HG03575 (cell line): ENCODE data around the gene EBF3.

Experiments
- ATAC-seq: cut with Tn5 transposase; IDR thresholded peaks from one replicate; pipeline ENCODE4 v1.9.1; 2021; ENCODE audit not compliant: unreplicated experiment, insufficient number of reproducible peaks, low FRiP score; ENCODE audit errors: extremely low read depth

EBF3 gene

GRCh38 chr10:129961157-129961701 is 2.8 kb downstream of the EBF3 start:
- ATAC-seq, result no peak

- ATAC-seq, result no peak
These were observed 3.5 kb downstream of the EBF3 start for GRCh38 chr10:129960481-129961156.

DNA sequence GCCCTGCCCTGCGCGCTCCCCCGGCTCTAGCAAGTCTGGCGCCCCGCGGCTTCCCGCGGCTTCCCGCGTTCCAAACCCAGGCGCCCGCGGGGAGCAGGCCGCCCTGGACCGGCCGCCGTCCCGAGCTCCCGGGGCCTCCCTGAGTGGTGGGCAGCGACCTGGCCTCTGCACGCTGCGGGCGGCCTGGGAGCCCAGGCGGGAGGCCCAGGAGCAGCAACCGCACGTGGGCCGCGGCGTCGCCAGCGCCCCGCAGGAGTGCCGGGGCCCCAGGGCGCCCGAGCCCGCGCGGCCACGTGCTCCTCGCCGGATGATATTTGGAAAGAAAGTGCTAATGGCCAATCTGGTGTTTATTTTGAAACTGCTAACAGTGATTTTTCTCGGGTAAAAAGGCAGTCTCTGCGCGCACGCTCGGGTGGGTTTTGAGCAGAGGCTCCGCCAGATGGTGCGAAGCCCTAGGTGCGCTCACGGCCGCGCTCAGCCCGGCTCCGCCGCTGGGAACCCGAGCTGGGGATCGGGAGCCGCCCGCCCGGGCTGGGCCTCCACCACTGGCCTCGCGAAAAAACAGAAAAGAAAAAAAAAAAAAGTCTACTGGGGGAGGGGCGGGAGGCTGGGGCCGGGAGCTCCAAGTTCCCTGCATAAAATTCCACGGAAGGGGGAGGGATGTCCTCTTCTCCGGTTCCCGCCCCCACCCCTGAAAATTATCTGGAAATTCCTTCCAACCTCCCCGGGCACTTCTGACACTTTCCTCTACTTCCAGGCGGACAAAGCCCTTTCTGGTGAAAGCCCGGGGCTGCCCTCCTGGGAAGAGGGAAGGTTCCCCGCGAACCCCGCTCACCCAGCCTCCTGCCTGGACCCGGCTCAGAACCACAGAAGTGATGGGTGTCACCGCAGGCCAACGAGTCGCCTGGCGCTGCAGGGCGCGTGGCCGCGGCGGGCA is 4.3 kb downstream of the EBF3 start:
- ATAC-seq, result no peak

DNA sequence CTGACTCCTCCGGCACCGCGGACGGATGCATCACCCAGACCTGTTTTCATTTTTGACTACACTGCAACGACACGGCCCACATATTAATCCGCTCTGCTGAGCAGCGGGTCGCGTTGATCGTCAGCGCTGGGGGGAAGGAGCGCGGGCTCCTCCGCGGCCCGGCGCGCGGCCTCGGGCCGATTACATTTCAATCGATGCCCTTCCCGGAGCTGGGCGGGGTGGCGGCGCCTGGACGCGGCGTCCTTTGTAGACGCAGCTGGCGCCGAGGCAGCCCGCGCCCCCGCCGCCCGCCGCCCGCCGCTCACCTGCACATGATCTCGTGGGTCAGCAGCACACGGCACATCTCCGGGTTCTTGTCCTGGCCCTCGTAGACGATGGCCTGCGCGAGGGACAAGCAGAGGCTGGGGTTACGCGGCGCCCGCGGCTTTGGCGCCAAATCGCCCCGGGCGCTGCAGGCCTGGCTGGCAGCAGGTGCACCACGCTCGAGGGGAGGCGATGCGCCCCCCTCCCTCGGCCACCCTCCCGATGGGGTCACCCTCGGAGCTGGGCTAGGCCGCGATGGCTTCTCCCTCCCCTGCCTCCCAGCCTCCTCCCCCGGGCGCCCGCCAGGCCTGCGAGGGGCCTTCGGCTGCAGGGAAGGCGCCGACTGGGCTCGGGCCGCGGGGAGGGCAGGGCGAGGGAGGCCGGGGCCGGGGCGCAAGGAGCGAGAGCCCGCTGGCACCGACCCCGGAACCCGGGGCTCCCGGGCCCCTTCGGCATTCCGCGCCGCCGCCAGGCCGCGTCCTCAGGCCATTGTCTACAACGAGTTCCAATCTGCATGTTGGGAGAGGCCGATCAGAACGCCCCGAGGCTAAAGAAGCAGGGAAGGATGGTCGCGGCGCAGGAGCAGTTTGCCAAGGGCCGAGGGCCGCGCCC is 5.2 kb downstream of the EBF3 start:
- no peak for ATAC-seq

- no peak for ATAC-seq
These were observed 5.9 kb downstream of the EBF3 start for GRCh38 chr10:129958148-129958628.

- no peak for ATAC-seq
These were observed 7.0 kb downstream of the EBF3 start for GRCh38 chr10:129956876-129957673.

- no peak for ATAC-seq
These were observed 7.8 kb downstream of the EBF3 start for GRCh38 chr10:129956286-129956670.

DNA sequence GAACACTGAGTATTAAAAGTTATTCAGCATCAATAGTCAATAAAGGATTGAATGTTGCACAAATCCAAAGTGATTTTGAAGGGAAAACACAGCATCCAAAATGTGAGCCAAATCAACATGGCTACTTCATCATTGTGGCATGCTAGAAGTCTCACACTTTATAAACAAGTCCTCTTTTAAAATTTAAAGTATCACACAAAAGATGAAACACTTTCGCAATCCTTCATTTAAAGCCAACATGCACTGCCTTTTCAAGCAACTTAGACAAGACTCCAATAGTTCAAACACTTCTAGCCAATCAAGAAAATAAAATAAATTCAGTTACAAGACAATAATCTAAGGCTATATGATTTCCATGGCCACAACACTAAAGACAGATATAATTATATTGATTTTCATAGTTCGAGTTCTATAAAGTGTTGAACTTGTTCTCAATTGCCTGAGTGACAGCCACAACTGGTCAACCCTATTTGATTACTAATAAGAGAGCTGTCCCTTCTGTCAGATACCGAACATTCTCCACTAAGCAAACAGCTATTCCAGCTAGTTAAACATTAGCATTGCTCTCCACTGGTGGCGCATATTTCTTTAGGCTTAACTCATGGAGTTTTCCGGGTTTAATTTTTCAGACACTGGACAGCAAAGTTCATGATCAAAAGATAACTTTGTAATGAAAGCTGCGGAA is 8.3 kb downstream of the EBF3 start:
- ATAC-seq, result no peak

GRCh38 chr10:129954492-129955315 is 9.4 kb downstream of the EBF3 start:
- ATAC-seq, result no peak

GRCh38 chr10:129953119-129954051 is 10.7 kb downstream of the EBF3 start:
- no peak for ATAC-seq

DNA sequence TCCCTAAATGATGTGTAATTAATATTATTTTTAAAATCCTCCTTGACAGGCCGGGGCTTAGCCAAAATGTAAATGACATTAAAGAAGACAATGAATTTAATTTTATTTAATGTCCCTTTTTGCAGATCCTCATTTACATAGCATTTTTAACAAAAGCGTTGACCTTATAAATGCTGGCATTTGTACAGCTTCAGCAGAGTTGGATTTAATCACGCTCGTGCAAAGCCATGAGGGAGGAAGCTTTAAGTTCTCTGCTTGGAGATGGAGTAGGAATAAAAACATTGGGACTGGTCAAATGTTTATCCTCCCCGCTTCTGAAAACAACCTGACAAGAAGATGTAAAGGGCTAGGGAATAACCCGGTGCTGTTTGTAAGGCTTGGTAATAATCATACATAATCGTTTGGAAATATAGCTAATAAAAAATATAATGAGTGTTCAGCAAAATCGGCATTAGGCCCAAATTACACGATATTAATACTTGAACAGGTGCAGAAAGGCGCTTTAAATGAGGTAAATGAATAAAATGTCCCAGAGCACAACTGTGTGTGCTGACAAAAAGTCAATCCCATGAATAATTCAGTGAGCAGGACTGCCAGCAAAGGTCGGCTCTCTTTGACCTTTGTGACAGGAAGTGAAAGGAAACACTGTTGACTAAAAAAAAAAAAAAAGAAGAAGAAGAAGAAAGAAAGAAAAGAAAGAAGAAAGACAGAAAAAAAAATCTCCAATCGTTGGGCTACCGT is 11.5 kb downstream of the EBF3 start:
- no peak for ATAC-seq

DNA sequence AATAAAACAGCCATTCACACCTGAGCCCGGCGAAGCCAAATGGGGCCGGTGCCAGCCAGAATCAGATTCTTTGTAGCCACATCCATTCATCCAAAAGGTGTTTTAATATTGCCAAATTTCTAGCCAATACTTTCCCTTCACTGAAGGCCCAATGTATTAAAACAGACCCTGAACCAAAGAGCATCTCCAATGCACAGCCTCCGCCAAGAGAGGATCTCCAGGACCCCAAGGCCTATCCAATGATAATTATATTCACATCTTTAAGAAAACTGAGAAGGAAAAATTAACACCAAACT is 12.2 kb downstream of the EBF3 start:
- ATAC-seq, result no peak

DNA sequence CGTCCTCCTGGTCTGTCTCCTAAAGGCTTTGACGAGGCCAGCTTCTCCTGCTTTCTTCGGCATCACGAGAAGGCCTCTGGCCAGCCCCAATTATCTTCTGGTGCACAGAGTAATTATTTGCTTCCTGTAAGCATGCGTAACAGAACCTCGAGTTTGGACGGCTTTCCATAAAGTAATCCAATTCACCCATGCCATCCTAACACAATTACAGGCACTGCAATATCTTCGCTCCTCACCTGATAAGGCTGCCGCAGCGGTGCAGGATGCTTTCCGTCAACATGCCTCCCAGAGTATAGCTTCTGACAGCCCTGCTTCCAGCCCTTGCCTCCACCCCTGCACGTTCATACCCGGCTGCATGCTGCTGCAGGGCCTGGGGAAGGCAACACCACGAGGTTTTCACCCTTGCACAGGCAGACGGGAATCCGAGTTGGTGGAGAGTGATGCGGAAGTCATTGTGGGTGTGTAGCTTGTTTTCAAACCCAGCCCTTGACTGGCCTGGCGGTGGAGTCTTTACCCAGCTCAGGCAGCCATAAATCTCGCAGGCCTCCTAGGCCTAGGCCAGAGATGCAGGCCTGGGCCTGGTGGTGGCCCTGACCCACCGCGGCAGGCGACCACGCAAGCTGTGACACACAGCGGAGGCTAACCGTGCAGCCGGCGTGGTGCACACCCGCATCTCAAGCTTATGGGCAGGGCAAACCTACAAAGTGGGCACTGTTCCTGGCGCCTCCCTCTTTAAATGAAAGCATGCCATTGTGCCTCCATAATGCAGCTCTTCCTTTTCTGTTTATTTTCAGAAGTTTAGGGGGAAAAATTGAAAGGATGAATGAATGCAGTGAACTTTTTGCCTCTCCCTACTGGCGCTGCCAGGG is 12.7 kb downstream of the EBF3 start:
- ATAC-seq, result no peak

DNA sequence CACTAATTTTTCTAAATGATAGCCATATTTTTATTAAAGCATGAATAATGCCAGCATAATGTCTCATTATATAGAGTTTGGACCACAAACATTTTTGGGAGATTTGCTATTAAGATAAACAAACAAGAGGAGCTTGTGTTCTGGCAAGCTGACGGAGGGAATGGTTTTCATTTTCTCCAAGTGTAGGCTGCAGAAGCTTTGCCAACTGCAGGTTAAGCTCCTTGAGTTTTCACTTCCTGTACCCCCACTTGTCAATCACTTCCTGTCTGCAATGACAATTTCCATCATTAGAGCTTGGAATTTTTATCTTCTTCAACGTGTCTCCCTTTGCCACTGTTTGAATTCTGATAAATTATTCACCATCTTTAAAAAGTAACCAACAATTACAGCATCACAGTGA is 13.4 kb downstream of the EBF3 start:
- ATAC-seq, result no peak

- ATAC-seq, result no peak
These were observed 14.2 kb downstream of the EBF3 start for GRCh38 chr10:129949891-129950291.
